GM12874 (cell line): ENCODE results near the gene OGA.

Experiments used
- TF ChIP-seq, protein P1 (sequence below): IDR thresholded peaks from 2 replicates; pipeline ENCODE4 v1.5.1; 2011; ENCODE audit warnings: low read depth, mild to moderate bottlenecking, control low read depth, low read length, moderate library complexity; ENCODE audit not compliant: insufficient read depth

Gene OGA

DNA sequence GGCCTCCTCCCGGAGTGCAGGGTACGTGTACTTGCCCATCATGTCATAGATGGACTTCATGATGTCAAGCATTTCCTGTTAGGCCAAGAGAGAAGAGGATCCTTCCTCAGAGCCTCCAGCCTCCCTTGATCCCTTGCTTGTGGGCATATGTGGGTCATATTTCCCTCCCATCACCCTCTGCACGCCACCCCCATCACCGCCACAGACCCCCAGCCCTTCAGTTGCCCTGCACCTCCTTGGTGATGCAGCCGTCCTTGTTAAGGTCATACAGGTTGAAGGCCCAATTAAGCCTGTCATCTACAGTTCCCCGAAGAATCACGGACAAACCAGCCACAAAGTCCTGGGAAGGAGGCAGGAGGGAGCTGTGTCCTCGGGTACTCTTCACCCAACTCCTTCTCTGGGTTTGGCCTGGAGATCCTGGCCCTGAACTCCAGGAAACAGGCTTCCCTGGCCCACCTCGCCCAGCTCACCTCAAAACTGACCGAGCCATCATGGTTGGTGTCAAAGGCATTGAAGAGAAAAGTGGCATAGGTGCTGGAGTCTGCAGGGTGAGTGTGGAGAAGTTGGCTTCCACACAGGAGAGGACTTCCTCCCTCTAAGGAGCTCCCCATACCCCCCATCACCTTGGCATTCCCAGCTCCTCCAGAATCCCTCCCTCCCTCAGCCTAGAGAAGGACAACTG, 9.8 kb upstream of the OGA start:
- TF ChIP-seq, protein P1, sequence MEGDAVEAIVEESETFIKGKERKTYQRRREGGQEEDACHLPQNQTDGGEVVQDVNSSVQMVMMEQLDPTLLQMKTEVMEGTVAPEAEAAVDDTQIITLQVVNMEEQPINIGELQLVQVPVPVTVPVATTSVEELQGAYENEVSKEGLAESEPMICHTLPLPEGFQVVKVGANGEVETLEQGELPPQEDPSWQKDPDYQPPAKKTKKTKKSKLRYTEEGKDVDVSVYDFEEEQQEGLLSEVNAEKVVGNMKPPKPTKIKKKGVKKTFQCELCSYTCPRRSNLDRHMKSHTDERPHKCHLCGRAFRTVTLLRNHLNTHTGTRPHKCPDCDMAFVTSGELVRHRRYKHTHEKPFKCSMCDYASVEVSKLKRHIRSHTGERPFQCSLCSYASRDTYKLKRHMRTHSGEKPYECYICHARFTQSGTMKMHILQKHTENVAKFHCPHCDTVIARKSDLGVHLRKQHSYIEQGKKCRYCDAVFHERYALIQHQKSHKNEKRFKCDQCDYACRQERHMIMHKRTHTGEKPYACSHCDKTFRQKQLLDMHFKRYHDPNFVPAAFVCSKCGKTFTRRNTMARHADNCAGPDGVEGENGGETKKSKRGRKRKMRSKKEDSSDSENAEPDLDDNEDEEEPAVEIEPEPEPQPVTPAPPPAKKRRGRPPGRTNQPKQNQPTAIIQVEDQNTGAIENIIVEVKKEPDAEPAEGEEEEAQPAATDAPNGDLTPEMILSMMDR = no peak

DNA sequence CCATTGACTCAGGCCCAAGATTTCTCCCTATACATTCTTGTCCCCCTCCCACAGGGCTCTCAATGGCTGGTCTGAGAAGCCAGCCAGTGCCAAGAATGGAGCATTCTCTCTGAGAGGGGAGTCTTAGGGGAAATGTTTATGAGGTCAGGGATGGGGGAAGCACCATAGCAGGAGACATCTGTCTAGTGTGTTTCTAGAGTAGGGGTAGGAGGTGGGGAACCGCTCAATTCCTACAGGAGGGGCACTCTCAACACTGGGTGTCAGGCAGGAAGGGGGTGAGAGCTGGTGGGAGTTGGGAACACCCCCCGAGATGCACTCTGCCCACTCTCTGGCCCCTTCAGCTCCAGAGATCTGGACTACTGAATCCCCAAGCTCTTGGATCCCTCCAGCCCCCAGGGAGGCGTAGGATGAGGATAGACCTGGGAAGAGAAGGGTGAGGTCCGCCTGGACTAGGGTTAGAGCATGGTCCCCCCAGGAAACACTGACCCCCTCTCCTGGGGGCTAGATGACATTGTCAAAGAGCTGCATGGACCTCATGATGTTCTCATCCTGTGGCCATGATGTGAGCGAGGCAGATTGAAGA, 8.7 kb upstream of the OGA start:
- TF ChIP-seq, protein P1 = no peak

DNA sequence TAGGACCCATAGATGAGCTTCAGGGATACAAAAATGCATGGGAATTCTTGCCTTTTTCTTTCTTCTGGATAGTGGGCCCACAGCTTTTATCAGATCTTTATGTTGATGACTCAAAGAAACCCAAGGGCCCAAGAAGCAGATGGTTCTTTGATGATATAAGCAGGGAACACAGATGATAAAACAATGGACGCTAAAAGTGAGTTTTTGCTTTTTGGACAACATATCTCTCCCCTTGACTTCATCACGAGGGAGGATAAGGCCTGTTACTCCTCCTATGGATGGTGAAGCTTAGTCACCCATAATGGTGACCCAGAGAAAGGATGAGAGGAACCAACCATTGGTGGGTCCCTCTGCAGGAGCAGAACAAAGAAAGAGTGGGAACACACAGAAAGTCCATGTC, 6.5 kb upstream of the OGA start:
- TF ChIP-seq, protein P1 = no peak

DNA sequence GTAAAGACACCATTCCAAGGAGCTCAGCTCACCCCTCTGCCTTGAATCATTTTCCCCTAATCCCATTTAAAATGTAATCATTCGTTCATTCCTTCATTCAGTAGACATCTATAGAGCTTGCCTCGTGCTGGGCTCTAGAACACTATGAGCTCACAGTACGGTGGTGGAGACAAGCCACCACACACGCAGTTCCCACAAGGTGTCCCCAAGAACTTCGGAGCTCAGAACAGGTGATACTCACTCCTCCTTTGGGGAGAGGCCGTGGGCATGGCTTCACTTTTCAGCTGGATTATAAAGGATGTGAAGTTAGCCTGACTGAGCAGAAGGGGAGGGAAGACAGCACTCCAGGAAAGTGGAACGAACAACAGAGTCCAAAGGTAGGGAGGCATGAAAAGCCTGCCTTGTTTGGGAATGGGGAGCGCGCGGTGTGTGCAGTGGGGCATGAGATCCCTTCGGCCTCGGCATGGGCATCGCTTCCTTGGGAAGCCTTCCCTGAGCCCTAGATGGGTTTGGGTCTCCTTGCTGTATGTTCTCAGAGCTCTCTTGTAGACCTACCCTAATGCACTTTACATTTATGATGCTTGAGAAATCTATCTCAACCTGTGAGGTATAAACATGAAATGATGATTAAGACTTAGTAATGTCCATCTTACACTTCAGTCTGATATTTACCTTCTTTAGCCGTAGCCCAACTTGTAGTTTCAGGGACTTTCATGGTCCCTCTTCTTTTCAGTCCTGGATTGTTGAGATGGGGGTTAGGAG, 809 bp upstream of the OGA start:
- TF ChIP-seq, protein P1 = no peak

DNA sequence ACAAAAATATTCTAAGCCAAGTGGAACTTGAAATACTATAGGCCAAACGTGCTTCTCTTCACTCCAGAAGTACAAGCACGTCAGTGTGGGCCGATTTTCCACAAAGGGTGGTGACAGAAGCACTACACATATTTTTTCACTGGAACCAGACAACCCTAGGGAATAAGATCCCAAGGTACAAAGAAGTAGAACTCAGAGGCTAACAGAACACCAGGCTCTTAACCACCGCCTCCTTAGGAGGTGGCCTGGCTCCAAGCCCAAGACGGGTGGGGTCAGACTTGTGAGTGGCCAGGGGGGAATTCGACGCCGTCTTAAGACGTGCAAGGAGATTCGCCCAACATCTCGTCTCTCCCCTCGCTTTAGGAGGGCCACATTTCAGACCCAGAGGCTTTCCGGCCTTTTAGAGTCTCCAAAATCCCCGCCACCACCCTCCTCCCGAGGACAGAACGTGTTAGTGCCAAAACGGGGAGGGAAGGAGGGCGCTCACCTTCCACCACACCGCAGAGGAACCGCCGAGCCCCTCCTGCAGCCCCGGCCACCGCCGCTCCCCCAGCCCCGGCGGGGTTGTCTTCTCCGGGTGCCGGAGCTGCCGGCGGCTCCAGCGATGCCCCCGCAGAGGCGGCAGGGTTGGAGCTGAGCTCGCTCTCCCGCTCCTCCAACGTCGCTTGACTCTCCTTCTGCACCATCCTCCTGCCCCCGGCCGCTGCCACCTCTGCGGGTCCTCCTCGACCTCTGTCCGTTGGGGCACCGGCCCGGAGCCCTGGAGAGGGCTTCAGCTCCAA, 716 bp downstream of the OGA start:
- TF ChIP-seq, protein P1 = no peak

DNA sequence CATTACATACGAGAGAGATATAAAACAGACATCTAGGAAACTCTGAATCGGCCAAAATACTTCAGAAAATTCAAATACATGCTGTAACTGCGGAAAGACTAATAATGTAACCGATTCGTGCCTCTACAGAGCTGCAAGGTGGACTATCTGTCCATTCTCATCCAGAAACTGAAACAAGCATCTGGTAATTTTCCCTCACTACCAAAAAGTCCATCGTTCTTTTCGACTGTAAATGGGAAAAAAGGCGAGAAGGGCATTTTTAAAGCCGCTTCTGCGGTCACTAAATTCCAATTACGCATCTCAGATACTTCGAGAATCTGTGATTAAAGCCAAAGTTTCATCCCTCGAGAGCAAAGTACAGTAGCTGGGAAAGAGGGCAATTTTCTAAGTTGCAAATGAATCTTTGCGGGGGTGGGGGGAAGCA, 1.3 kb downstream of the OGA start:
- TF ChIP-seq, protein P1 = no peak

DNA sequence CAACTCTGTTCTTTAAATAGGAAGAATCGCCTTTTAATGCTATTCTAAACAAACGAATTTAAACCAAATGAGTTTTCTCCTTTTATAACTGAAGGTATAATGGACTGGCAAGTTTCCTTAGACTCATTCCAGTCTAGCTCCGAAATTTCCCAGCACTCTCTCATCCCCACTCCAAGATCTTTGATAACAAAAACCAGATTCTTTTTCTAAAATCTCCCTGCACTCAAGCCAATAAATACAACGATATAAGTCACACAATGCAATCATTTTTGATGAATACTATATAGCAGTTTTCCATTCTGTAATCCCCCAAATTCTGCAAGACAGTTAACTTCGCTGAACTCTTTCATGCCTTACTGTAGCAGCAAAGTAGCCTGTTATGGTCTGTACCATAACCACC, 1.9 kb downstream of the OGA start:
- TF ChIP-seq, protein P1 = no peak
